A673 (cell line): ENCODE data around the gene TMEM174.

Experiments
- CTCF ChIP-seq: fragments of 300-800, 200-600 bp; sonication (generic); conservative IDR thresholded peaks from 2 replicates; pipeline ENCODE4 v1.5.1; 2017; ENCODE audit warnings: low read depth, mild to moderate bottlenecking, antibody characterized with exemption, low read length, moderate library complexity, mixed read lengths
- EZH2 ChIP-seq: fragments of 200-600 bp; sonication (generic); IDR thresholded peaks from 2 replicates; pipeline ENCODE4 v1.6.1; 2017; ENCODE audit warnings: borderline replicate concordance, low read depth, mild to moderate bottlenecking, mixed read lengths, antibody characterized with exemption, low read length; ENCODE audit not compliant: poor library complexity, severe bottlenecking

GRCh38 chr5:73183000-73183399 lies 10.0 kb downstream of the TMEM174 start:
- TF ChIP-seq EZH2 = no peak
- no peak for TF ChIP-seq CTCF
